GM12878 (cell line): ENCODE measurements around the gene YAP1. TPM values are rescaled to one million over a fixed set of nuclear protein-coding genes. Genes with fewer than 3 reads are reported as not detected.

Experiments used
- ATAC-seq: fragments of 200-7000 bp; cut with Tn5 transposase; 3 replicates; pipeline ENCODE4 v1.9.1; 2020; ENCODE audit warnings: mild to moderate bottlenecking, moderate library complexity
- BruUV-seq: library from RNA; stranded (reverse); fragments of 400-500 nt; replicated peaks from 2 replicates; lab custom pipeline; 2021; lab: Mats Ljungman, UMichigan
- CTCF ChIA-PET: fragments of 300-600 bp; sonication (Branson Sonifier 250); formaldehyde crosslinking; extraction: SDS; loops from one replicate; lab custom pipeline; 2021; ENCODE audit warnings: inconsistent platforms; lab: Yijun Ruan, JAX
- POLR2A ChIA-PET: fragments of 350-600 bp; formaldehyde crosslinking; extraction: SDS; loops from one replicate; lab custom pipeline; 2021; ENCODE audit warnings: inconsistent platforms; lab: Charles Lee
- RAD21 ChIA-PET: fragments of 300-600 bp; sonication (Branson Sonifier 250); formaldehyde crosslinking; loops from one replicate; lab custom pipeline; 2023; ENCODE audit warnings: antibody characterized with exemption; ENCODE audit not compliant: unreplicated experiment; lab: Charles Lee
- SMC1A ChIA-PET: fragments of 300-600 bp; sonication (Branson Sonifier 250); formaldehyde crosslinking; loops from one replicate; lab custom pipeline; 2023; ENCODE audit not compliant: unreplicated experiment, uncharacterized antibody; lab: Charles Lee
- DNase-seq: peaks from one replicate; pipeline ENCODE4 v3.0.0-alpha.2; 2011; ENCODE audit warnings: low read depth, low spot score
- FAIRE-seq: peaks from 3 replicates; lab custom pipeline; 2011; peaks lifted over from hg19 to GRCh38; lab: Jason Lieb, UNC
- H2AFZ ChIP-seq: 2 replicates; pipeline ENCODE4 v1.6.0; 2011; ENCODE audit warnings: low read depth, low read length, control low read depth; ENCODE audit not compliant: control insufficient read depth
- H3K27ac ChIP-seq: 2 replicates; pipeline ENCODE4 v1.5.1; 2011; ENCODE audit warnings: control low read depth; ENCODE audit not compliant: control insufficient read depth, insufficient read depth
- H3K27me3 ChIP-seq, 2 experiments: replicated peaks in 1 of 2; 2 replicates each; pipeline versions ENCODE4 v1.6.0 to v1.6.1; 2011; ENCODE audit warnings: low read length in 1 of 2; ENCODE audit not compliant: control insufficient read depth in 2 of 2, insufficient read depth in 2 of 2
- H3K36me3 ChIP-seq, 2 experiments: 2 replicates each; pipeline ENCODE4 v1.5.1; 2011; ENCODE audit warnings: low read length in 1 of 2; ENCODE audit not compliant: control insufficient read depth in 2 of 2, insufficient read depth in 2 of 2
- H3K4me1 ChIP-seq: 2 replicates; pipeline ENCODE4 v1.6.1; 2011; ENCODE audit warnings: mild to moderate bottlenecking, low read length, moderate library complexity, mixed read lengths; ENCODE audit not compliant: control insufficient read depth, insufficient read depth
- H3K4me2 ChIP-seq: 2 replicates; pipeline ENCODE4 v1.6.0; 2011; ENCODE audit warnings: control low read depth; ENCODE audit not compliant: control insufficient read depth, insufficient read depth
- H3K4me3 ChIP-seq: fragments of 200-600 bp; sonication (generic); 2 replicates; pipeline ENCODE4 v1.5.1; 2016
- H3K79me2 ChIP-seq: 2 replicates; pipeline ENCODE4 v1.6.0; 2011; ENCODE audit warnings: low read length; ENCODE audit not compliant: control insufficient read depth, insufficient read depth
- H3K9ac ChIP-seq: 2 replicates; pipeline ENCODE4 v1.8.0; 2011; ENCODE audit warnings: low read length, control low read depth, mixed read lengths; ENCODE audit not compliant: control insufficient read depth, insufficient read depth
- H3K9me3 ChIP-seq: replicated peaks from 3 replicates; pipeline ENCODE4 v1.5.1; 2011; ENCODE audit warnings: mild to moderate bottlenecking, low read length; ENCODE audit not compliant: control insufficient read depth, insufficient read depth
- H4K20me1 ChIP-seq: 2 replicates; pipeline ENCODE4 v1.6.0; 2011; ENCODE audit not compliant: control insufficient read depth, insufficient read depth
- HDAC6 ChIP-seq: fragments of 200-600 bp; sonication (generic); IDR thresholded peaks from one replicate; pipeline ENCODE4 v1.8.0; 2017; ENCODE audit warnings: antibody characterized with exemption; ENCODE audit not compliant: unreplicated experiment
- MEF2A ChIP-seq: IDR thresholded peaks from 2 replicates; pipeline ENCODE4 v1.6.1; 2011; ENCODE audit warnings: low read depth, mild to moderate bottlenecking, low read length, moderate library complexity; ENCODE audit not compliant: insufficient read depth
- SMAD1 ChIP-seq: fragments of 450-650 bp; IDR thresholded peaks from 2 replicates; pipeline ENCODE4 v1.6.1; 2018; ENCODE audit warnings: mild to moderate bottlenecking, low read depth; ENCODE audit not compliant: partially characterized antibody
- SMARCA5 ChIP-seq: fragments of 450-650 bp; IDR thresholded peaks from 2 replicates; pipeline ENCODE4 v1.6.1; 2017; ENCODE audit warnings: mild to moderate bottlenecking
- SPI1 ChIP-seq: IDR thresholded peaks from 2 replicates; pipeline ENCODE4 v1.6.1; 2011; ENCODE audit warnings: low read depth, mild to moderate bottlenecking, low read length, moderate library complexity, borderline replicate concordance; ENCODE audit not compliant: insufficient read depth
- STAT1 ChIP-seq: fragments of 450-650 bp; conservative IDR thresholded peaks from 2 replicates; pipeline ENCODE4 v1.6.1; 2014; ENCODE audit warnings: antibody characterized with exemption, mild to moderate bottlenecking
- TCF7 ChIP-seq: IDR thresholded peaks from 2 replicates; pipeline ENCODE4 v1.6.1; 2014; ENCODE audit warnings: antibody characterized with exemption, borderline replicate concordance
- WGBS: methylation state at CpG from one replicate; pipeline ENCODE4 v1.1.6; 2016; ENCODE audit warnings: low lambda C conversion rate; ENCODE audit not compliant: insufficient replicate concordance, insufficient coverage; ENCODE audit errors: missing lambda C conversion rate; 5-methylcytosine and 5-hydroxymethylcytosine counted together
- in situ Hi-C: fragments of 300-500 bp; cut with MboI; formaldehyde crosslinking; loops from 9 replicates; pipeline ENCODE4 v1.14.3; 2018; ENCODE audit warnings: mixed read lengths
- intact Hi-C: fragments of 100-400 bp; cut with micrococcal nuclease; formaldehyde crosslinking; loops from one replicate; pipeline ENCODE4 v1.14.2; 2022; ENCODE audit not compliant: unreplicated experiment
- polyA plus RNA-seq, 11 experiments: library from polyadenylated mRNA; depleted of rRNA in 4 of 11; unstranded in 6 of 11; stranded (reverse) in 5 of 11; fragments of >200 nt; fragmentation: Nextera tagmentation in 4 of 11; fragmentation: Illumina TruSeq in 1 of 11; extraction: Ambion mirVana in 4 of 11; extraction: Trizol in 1 of 11; gene quantifications; 1 replicate in 1 of 11; 2 replicates in 10 of 11; pipeline versions ENCODE4 v1.2.1 to v1.2.3, GENCODE V29; 2011 to 2016; ENCODE audit warnings: inconsistent platforms in 2 of 11, missing spikeins in 2 of 11, low read depth in 1 of 11
- total RNA-seq, 4 experiments: library from RNA; depleted of rRNA in 3 of 4; stranded (reverse); fragments of >200 nt in 3 of 4; fragmentation: Illumina TruSeq in 1 of 4; extraction: Trizol in 1 of 4; gene quantifications; 2 replicates each; pipeline versions ENCODE4 v1.2.1 to v1.2.3, GENCODE V29; 2013 to 2021
- TF ChIP-seq, protein P1 (sequence below): IDR thresholded peaks from 2 replicates; pipeline ENCODE4 v1.6.1; 2012; ENCODE audit warnings: low read depth, low read length, improper control_type of control experiment
- TF ChIP-seq, protein P2 (sequence below): fragments of 450-650 bp; IDR thresholded peaks from 2 replicates; pipeline ENCODE4 v1.6.1; 2017; ENCODE audit warnings: mild to moderate bottlenecking, moderate library complexity
- TF ChIP-seq, protein P3 (sequence below): fragments of 450-650 bp; formaldehyde crosslinking; IDR thresholded peaks from 2 replicates; pipeline ENCODE4 v1.4.0; 2022; ENCODE audit warnings: mild to moderate bottlenecking, moderate library complexity
- TF ChIP-seq, protein P4 (sequence below): fragments of 450-650 bp; IDR thresholded peaks from 2 replicates; pipeline ENCODE4 v1.6.1; 2016; ENCODE audit warnings: mild to moderate bottlenecking

The YAP1 gene
- total and polyA plus RNA-seq, 10 of the 15 experiments (the other 5 are each of a cell fraction or from before 2014, with no cell fraction given) = 0.03 to 0.33 (median 0.10) TPM; not detected in 6

DNA sequence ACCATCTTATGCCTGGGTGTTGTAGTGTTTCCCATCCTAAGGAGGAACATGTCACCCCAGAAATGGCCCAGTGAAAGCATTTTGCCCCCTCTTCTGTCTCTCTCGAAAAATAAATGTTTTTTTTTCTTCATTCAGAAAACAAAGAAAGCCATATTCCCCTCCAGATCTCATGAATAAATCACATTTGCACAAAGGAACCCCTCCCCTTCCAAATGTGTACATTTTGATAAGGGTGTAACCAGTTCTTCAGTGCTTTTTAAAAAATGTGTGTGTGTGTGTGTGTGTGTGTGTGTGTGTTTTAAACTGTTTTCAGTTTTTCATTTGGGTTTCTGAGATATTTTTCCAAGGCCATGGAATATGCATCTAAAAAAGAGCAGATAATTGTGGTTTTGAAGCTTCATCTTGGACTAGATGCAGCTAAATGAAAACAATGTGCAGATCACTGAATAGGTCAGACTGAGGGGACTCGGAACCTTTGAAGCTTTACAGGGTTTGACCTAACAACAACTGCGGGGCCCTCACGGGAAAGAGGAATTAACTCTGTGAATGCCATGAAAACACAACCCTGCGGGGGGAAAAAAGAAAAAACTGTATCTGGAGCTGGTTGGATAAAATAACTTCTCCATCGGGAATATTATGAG is 76.4 kb downstream of the YAP1 start:
- ChIA-PET POLR2A (no interaction called here), SMC1A (interaction anchor here (1.0 kb wide), 1 partner anchor 50 kb away, joined by 4 read pairs; no protein-coding TSS in a partner anchor), CTCF (interaction anchor here (0.8 kb wide), 1 partner anchor 81 kb away, joined by 3 read pairs; no protein-coding TSS in a partner anchor), RAD21 (no interaction called here)
- DNase-seq = no peak
- H3K4me2 ChIP-seq = no peak overlapping the region
- H2AFZ ChIP-seq = no peak overlapping the region
- ATAC-seq = no peak
- H3K36me3 ChIP-seq = no peaks in the 10 kb centered on the region
- H3K27me3 ChIP-seq = no peaks in the 10 kb centered on the region
- FAIRE-seq = no peak
- no peaks in the 10 kb centered on the region for H3K9me3 ChIP-seq
- H4K20me1 ChIP-seq = no peaks in the 10 kb centered on the region
- H3K27ac ChIP-seq = no peak overlapping the region
- in situ Hi-C loops (no loop called here), intact Hi-C loops (no loop called here)
- H3K4me1 ChIP-seq = no peaks in the 10 kb centered on the region
- no peak overlapping the region for H3K4me3 ChIP-seq
- no peaks in the 10 kb centered on the region for H3K79me2 ChIP-seq
- no TSS peak for BruUV-seq
- WGBS = 49% methylated on average over 5 of the region's 6 CpGs
- no peak for TF ChIP-seq STAT1
- no peak for TF ChIP-seq SMARCA5
- TF ChIP-seq, protein P1, sequence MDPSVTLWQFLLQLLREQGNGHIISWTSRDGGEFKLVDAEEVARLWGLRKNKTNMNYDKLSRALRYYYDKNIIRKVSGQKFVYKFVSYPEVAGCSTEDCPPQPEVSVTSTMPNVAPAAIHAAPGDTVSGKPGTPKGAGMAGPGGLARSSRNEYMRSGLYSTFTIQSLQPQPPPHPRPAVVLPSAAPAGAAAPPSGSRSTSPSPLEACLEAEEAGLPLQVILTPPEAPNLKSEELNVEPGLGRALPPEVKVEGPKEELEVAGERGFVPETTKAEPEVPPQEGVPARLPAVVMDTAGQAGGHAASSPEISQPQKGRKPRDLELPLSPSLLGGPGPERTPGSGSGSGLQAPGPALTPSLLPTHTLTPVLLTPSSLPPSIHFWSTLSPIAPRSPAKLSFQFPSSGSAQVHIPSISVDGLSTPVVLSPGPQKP = no peak
- TF ChIP-seq, protein P2, sequence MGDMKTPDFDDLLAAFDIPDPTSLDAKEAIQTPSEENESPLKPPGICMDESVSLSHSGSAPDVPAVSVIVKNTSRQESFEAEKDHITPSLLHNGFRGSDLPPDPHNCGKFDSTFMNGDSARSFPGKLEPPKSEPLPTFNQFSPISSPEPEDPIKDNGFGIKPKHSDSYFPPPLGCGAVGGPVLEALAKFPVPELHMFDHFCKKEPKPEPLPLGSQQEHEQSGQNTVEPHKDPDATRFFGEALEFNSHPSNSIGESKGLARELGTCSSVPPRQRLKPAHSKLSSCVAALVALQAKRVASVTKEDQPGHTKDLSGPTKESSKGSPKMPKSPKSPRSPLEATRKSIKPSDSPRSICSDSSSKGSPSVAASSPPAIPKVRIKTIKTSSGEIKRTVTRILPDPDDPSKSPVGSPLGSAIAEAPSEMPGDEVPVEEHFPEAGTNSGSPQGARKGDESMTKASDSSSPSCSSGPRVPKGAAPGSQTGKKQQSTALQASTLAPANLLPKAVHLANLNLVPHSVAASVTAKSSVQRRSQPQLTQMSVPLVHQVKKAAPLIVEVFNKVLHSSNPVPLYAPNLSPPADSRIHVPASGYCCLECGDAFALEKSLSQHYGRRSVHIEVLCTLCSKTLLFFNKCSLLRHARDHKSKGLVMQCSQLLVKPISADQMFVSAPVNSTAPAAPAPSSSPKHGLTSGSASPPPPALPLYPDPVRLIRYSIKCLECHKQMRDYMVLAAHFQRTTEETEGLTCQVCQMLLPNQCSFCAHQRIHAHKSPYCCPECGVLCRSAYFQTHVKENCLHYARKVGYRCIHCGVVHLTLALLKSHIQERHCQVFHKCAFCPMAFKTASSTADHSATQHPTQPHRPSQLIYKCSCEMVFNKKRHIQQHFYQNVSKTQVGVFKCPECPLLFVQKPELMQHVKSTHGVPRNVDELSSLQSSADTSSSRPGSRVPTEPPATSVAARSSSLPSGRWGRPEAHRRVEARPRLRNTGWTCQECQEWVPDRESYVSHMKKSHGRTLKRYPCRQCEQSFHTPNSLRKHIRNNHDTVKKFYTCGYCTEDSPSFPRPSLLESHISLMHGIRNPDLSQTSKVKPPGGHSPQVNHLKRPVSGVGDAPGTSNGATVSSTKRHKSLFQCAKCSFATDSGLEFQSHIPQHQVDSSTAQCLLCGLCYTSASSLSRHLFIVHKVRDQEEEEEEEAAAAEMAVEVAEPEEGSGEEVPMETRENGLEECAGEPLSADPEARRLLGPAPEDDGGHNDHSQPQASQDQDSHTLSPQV = no peak
- TF ChIP-seq, protein P3, sequence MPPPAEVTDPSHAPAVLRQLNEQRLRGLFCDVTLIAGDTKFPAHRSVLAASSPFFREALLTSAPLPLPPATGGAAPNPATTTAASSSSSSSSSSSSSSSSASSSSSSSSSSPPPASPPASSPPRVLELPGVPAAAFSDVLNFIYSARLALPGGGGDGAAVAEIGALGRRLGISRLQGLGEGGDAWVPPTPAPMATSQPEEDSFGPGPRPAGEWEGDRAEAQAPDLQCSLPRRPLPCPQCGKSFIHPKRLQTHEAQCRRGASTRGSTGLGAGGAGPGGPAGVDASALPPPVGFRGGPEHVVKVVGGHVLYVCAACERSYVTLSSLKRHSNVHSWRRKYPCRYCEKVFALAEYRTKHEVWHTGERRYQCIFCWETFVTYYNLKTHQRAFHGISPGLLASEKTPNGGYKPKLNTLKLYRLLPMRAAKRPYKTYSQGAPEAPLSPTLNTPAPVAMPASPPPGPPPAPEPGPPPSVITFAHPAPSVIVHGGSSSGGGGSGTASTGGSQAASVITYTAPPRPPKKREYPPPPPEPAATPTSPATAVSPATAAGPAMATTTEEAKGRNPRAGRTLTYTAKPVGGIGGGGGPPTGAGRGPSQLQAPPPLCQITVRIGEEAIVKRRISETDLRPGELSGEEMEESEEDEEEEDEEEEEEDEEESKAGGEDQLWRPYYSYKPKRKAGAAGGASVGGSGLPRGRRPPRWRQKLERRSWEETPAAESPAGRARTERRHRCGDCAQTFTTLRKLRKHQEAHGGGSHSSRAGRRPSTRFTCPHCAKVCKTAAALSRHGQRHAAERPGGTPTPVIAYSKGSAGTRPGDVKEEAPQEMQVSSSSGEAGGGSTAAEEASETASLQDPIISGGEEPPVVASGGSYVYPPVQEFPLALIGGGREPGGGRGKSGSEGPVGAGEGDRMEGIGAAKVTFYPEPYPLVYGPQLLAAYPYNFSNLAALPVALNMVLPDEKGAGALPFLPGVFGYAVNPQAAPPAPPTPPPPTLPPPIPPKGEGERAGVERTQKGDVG (CRISPR knock-in tag) = no peak
- TF ChIP-seq, protein P4, sequence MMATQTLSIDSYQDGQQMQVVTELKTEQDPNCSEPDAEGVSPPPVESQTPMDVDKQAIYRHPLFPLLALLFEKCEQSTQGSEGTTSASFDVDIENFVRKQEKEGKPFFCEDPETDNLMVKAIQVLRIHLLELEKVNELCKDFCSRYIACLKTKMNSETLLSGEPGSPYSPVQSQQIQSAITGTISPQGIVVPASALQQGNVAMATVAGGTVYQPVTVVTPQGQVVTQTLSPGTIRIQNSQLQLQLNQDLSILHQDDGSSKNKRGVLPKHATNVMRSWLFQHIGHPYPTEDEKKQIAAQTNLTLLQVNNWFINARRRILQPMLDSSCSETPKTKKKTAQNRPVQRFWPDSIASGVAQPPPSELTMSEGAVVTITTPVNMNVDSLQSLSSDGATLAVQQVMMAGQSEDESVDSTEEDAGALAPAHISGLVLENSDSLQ = no peak
- no peak for TF ChIP-seq TCF7
- no peak for TF ChIP-seq SMAD1
- TF ChIP-seq SPI1 = no peak
- TF ChIP-seq MEF2A = no peak
- no peak for TF ChIP-seq HDAC6
- H3K9ac ChIP-seq = no peak overlapping the region
